GM19238 (cell line): ENCODE data around the gene FERMT3.
"Not testable (repeated sequence)": the region's sequence is repeated elsewhere in the genome, so short reads cannot be mapped to it uniquely, and the experiment has no call there.

Experiments used
- DNase-seq: peaks from one replicate; pipeline ENCODE4 v3.0.0; 2011; ENCODE audit warnings: low spot score; ENCODE audit not compliant: insufficient read length

FERMT3 gene

GRCh38 chr11:64233913-64234586 lies 27.5 kb downstream of the FERMT3 start, which contains the start of gene VEGFB:
VEGFB (plus strand) TSS chr11:64234584; CDS start chr11:64234834, 250 bp downstream.
- DNase-seq: peak; percentile 75

DNA sequence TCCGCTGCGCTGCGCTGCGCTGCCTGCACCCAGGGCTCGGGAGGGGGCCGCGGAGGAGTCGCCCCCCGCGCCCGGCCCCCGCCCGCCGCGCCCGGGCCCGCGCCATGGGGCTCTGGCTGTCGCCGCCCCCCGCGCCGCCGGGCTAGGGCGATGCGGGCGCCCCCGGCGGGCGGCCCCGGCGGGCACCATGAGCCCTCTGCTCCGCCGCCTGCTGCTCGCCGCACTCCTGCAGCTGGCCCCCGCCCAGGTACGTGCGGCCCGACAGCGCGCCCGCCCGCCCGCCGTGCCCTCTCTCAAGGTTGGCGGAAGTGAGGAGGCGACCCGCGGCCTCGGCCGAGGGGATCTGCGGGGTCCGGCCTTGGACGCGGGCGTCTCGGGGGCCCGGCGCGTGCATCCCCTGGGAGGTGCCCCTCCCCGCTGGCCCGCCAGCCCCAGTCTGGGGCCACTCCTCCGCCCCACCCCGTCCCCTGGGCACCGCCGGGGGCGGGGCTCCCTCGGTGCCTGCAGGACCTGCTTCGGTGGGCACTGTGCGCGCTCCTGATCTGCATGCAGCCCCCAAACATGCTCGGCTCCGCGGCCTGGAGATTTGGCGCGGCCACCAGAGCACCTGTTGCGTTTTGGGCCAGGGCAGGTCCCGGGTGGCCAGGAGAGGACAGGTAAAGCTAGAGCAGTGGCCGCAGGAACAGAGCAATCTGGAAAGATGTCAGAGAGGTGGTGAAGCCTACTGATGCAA lies 28.3 kb downstream of the FERMT3 start:
- DNase-seq: no peak

DNA sequence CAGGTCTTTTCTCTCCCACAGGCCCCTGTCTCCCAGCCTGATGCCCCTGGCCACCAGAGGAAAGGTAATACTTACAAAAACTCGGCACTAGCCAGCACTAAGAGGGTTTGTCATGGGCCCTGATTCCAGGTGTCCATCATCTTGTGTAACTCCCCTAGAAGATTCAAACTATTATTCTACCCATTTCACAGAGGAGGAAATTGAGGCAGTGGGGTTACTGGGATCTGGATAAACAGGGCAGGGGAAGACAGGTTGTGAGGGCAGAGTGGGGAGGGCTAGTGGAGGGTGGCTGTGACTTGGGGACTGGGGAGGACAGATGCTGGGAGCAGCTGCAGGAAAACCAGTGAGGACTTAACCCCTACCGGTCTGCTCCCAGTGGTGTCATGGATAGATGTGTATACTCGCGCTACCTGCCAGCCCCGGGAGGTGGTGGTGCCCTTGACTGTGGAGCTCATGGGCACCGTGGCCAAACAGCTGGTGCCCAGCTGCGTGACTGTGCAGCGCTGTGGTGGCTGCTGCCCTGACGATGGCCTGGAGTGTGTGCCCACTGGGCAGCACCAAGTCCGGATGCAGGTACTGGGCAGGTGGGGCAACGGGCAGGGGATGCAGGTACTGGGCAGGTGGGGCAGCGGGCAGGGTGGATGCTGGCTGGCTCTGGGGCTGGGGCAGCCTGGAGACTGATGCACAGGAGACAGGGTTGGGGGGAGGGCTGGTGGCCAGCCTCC lies 29.1 kb downstream of the FERMT3 start:
- DNase-seq: no peak

GRCh38 chr11:64237484-64237951 lies 31.0 kb downstream of the FERMT3 start:
- DNase-seq: no peak

GRCh38 chr11:64238076-64238475 lies 31.6 kb downstream of the FERMT3 start:
- no peak for DNase-seq

- no peak for DNase-seq
Observed at GRCh38 chr11:64238999-64239398, 32.5 kb downstream of the FERMT3 start.

GRCh38 chr11:64239662-64240434 lies 33.3 kb downstream of the FERMT3 start:
- DNase-seq: no peak

DNA sequence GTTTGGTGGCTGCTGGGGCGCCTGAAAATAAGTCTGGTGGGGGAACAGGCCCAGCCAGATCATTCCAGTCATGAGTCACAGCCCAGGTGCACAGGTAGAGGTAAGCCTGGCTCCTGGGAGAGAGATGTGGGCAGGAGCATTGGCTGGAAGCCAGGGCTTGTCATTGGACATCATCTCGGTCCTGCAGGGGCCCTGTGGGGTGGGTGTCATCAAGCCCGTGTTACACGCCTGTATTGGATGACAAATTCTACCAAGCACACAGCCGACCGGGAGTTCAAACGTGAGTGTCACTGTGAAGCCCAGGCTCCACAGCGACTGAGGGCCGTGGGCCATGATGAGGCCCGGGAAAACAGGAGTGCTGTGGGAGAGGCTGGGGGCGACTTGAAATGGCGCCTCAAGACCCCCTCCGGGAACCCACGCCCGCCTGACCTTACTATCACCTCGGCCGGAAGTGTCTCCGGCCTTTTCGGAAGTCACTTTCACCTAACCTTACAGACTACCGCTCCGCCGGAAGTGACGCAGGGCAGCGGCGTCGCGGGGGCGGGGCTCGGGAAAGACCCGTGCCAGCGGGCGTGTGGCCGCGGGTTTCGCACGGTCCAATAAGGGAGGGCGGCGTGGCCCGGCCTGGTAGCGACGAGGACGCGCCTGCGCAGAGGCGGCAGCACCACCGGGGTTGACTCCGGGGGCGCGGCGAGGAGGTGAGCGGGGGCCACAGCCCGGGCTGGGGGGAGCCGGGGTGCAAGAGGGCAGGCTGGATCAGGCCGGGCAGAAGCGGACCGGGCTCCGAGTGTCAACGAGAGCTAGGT lies 34.1 kb downstream of the FERMT3 start, which contains the start of gene FKBP2:
Gene FKBP2, plus strand, starts transcription at position 661 of the 806 bp plus-strand sequence. CDS start 1,293 bp downstream, outside the sequence.
- peak; percentile 97 for DNase-seq

GRCh38 chr11:64241241-64241490 lies 34.6 kb downstream of the FERMT3 start:
- DNase-seq: peak; percentile 92

- no peak for DNase-seq
Observed at GRCh38 chr11:64241491-64242374, 35.2 kb downstream of the FERMT3 start.

- no peak for DNase-seq
Observed at GRCh38 chr11:64243236-64243854, 36.8 kb downstream of the FERMT3 start.

GRCh38 chr11:64244107-64244506 lies 37.6 kb downstream of the FERMT3 start:
- no peak for DNase-seq

DNA sequence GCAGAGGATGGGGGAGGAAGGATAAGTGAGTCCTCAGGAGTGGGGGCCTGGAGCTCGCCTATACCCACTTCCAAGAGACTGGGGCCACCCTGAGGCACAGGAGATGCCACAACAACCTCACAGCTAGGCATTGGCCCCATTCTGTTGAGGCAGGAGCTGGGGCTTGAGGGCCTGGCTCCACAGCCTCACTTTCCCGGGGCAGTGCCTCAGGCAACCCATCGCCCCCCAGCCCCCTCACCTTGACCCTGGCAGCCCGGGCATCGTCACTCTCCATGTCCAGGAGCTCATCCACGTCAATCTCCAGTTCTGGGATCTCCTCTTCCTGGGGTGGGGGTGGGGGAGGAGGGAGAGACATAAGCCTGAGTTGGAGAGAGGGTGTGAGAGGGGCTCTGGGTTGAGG lies 38.4 kb downstream of the FERMT3 start:
- no peak for DNase-seq

GRCh38 chr11:64245401-64245796 lies 38.9 kb downstream of the FERMT3 start:
- no peak for DNase-seq

DNA sequence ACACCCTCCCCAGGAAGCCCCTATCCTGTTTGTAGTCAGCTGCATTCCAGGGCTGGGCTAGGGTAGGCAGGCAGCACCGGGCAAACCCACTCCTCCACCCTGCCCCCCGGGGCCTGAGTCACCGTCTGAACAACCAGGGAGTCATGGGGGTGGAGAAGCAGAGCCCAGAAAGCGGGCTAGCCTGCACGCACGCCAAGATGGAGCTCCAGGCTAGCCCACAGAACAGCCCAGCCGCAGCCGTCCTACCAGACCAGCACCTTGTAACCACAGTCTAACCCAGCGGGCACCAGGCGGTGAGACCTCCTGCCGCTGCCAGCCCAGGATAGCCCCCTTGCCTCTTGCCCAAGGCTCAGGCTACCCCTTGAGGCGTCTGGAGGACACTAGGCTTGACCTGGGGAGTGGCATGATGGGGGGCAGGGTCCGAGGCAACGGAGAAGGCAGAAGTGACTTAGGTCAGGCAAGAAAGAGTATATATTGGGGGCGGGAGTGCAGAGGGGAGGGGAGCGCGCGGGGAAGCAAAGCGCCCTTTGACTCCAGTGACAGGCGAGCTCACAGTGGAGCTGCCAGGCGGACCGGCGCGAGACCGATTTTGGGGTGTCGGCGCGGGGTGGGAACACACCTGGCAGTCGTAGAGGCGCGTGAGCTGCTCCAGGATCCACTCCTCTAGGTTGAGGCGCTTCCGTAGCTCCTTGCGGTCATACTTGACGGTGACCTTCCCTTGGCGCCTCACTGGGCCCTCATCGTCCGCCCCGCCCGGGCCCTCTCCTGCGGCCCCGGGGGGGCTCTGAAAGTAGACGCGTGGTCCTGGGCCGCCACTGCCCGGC lies 39.5 kb downstream of the FERMT3 start:
- no peak for DNase-seq

GRCh38 chr11:64246621-64246870 lies 40.0 kb downstream of the FERMT3 start:
- not testable (repeated sequence) for DNase-seq

- DNase-seq: peak; percentile 92
Observed at GRCh38 chr11:64246871-64247728, 40.6 kb downstream of the FERMT3 start, which contains the start of gene PPP1R14B. PPP1R14B (minus strand) TSS chr11:64246943; CDS start chr11:64246673, 270 bp downstream.
